ENCODE measurements around the gene PDSS1.
"Not testable (repeated sequence)": the region's sequence is repeated elsewhere in the genome, so short reads cannot be mapped to it uniquely, and the experiment has no call there.

Gene PDSS1, protein sequence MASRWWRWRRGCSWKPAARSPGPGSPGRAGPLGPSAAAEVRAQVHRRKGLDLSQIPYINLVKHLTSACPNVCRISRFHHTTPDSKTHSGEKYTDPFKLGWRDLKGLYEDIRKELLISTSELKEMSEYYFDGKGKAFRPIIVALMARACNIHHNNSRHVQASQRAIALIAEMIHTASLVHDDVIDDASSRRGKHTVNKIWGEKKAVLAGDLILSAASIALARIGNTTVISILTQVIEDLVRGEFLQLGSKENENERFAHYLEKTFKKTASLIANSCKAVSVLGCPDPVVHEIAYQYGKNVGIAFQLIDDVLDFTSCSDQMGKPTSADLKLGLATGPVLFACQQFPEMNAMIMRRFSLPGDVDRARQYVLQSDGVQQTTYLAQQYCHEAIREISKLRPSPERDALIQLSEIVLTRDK

DNA sequence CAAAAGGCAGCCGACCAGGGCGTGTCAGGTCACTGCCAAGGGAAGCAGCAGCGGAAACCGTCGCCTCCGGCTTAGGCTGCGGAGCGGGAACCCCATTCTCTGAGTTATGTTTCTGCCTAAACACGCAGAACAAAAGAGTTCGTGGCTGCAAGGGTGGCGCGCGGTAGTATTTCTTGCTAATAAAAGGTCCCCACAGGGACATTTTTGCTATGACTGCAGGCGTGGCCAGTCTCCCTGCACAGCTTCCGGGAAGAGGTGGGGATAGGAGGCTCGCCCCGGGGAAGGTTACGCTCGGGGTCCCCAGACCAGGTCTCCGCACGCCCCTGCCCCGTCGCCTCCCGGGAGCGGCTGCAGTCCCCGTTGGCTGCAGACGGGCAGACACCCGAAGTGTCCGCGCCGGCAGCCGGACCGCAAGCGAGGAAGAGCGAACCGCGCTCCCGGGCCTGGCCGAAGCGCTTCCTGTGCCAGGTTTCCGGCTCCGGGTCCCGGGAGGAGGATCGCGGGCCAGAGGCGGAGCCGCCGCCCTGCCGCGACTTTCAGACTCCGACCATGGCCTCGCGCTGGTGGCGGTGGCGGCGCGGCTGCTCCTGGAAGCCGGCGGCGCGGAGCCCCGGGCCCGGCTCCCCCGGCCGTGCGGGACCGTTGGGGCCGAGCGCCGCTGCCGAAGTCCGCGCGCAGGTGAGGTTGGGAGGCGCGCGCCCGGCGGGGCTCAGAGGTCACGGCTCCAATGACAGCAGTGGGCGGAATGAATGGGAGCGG lies at the start of gene PDSS1:
Gene PDSS1 (plus strand): TSS at position 539 of the 759 bp plus-strand sequence. CDS start 11 bp downstream, at position 550.
- DNase-seq (ENCODE audit: low read depth in 2 of 2, low spot score in 1 of 2), result peak in 1 of 2 donors; percentile 34

DNA sequence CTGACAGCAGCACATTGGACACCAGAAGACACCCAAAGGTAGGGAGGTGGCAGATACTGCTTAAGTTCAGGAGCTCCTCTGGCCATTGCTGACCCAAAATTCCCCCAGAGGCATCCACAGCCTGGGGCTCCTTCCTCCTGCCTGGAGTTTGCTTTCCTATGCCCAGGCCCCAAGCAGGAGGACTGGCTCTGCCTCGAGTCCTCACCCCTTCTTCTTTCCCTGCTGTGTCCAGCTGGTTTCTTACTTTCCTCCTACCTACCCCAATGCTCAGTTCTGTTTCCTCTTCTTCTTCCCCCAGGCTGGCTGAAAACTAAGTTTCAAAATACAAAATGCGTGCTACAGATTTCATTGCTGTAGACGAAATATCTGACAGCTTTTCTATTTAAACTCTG lies 49.3 kb upstream of the PDSS1 start:
- not testable (repeated sequence) for DNase-seq (ENCODE audit: low read depth in 2 of 2, low spot score in 1 of 2)

GRCh38 chr10:26650406-26650805 lies 47.1 kb upstream of the PDSS1 start:
- DNase-seq (ENCODE audit: low read depth in 2 of 2, low spot score in 1 of 2), result no peak

GRCh38 chr10:26651476-26651875 lies 46.0 kb upstream of the PDSS1 start:
- DNase-seq (ENCODE audit: low read depth in 2 of 2, low spot score in 1 of 2), result not testable (repeated sequence)

DNA sequence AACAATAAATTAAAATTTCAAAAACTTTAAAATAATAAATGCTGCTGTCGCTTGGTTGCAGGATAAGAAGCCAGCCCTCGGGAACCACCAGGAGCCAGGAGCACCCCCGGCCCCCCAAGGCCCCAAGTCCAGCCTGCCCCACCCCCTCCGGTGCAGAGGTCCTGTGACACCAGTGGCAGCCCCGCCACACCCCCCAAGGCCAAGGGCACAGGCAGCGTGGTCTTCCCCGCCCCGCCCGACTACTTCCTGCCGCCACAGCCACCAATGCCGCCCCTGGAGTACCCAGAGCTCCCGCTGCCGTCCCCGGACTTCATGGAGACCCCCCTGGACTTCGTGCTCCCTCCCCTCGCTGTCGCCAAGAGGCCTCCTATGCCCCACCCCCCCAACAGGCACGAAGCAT lies 44.5 kb upstream of the PDSS1 start:
- no peak for DNase-seq (ENCODE audit: low read depth in 2 of 2, low spot score in 1 of 2)

- no peak for DNase-seq (ENCODE audit: low read depth in 2 of 2, low spot score in 1 of 2)
These were observed 41.8 kb upstream of the PDSS1 start for GRCh38 chr10:26655746-26656145.

DNA sequence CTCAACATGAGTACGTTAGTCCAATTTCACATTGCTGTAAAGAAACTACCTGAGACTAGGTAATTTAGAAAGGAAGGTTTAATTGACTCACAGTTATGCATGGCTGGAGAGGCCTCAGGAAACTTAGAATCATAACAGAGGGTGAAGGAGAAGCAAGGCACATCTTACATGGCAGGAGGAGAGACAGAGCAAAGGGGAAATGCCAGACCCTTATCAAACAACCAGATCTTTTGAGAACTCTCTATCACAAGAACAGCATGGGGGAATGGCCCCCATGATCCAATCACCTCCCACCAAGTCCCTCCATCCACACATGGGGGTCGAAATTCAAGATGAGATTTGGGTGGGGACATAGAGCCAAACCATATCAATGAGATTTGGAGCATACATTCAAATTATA lies 34.6 kb upstream of the PDSS1 start:
- no peak for DNase-seq (ENCODE audit: low read depth in 2 of 2, low spot score in 1 of 2)

GRCh38 chr10:26665080-26666048 lies 32.1 kb upstream of the PDSS1 start:
- no peak for DNase-seq (ENCODE audit: low read depth in 2 of 2, low spot score in 1 of 2)

DNA sequence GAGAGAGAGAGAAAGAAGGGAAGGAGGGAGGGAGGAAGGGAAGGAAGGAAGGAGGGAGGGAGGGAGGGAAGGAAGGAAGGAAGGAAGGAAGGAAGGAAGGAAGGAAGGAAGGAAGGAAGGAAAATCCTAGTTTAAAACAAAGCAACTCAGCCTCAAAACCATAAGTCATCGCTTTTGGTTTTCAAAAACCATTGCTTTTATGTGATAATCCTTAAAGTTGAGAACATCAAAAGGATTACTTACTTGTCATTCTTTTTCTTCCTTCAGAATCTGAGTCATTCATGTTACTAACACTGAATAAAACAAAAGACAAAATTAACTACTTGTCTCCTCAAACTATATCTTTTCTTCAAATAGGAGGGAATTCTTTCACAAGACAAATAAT lies 21.6 kb upstream of the PDSS1 start:
- DNase-seq (ENCODE audit: low read depth in 2 of 2, low spot score in 1 of 2), result no peak

- no peak for DNase-seq (ENCODE audit: low read depth in 2 of 2, low spot score in 1 of 2)
These were observed 17.9 kb upstream of the PDSS1 start for GRCh38 chr10:26679588-26679987.

DNA sequence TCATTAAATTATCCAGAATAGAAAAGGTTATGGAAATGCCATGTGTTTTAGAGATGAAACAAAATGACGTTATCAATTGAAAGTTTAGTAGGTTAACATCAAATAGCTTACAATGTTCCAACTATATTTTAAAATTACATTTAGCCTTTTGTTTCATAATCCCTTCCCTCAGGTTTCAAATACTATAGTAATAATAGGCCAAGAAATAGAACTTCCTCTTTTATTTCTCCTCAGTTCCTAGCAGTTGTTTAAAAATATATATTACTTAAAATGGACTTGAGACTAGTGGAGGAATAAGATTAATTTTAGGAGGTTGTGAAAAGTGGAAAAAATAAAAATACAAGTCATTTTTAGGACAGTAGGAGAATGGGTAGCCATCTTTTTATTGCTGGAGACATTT lies 16.4 kb upstream of the PDSS1 start:
- no peak for DNase-seq (ENCODE audit: low read depth in 2 of 2, low spot score in 1 of 2)

GRCh38 chr10:26681971-26682370 lies 15.5 kb upstream of the PDSS1 start:
- not testable (repeated sequence) for DNase-seq (ENCODE audit: low read depth in 2 of 2, low spot score in 1 of 2)

DNA sequence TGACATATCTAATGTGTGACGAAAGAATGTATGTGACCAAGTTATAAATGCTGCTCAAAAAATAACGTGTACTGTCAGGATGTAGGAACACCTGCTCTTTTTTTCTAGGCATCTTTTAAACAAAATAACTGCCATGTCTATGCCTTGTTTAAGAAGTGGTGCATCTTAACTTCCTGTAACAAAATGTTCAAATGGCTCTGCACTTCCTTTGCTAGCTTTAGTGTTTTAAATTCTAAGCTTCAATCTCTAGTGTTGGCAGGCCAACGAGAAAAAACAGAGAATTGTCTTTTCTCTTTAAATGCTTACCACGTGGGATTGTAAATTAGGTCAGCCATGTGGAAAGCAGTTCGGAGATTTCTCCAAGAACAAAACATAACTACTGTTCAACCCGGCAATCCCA lies 14.6 kb upstream of the PDSS1 start:
- no peak for DNase-seq (ENCODE audit: low read depth in 2 of 2, low spot score in 1 of 2)

GRCh38 chr10:26684667-26685264 lies 12.7 kb upstream of the PDSS1 start:
- not testable (repeated sequence) for DNase-seq (ENCODE audit: low read depth in 2 of 2, low spot score in 1 of 2)

DNA sequence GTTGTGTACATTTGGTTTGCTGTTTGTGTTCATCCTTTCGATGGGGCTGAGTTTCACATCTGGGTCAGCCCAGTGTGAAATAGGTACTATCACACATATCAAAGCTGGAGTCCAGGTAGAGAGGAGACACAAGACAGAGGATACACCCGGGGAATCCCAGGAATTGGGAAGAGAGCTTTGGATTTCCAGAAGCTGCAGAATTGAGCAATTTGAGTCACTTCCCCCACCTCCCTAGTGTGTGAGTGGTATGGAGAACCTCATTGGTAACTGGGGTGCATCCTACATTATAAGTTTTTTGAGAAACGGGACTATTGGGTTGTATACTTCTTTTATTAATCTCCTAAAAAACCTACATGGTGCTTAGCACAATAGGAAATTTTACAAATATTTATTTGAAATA lies 12.1 kb upstream of the PDSS1 start:
- no peak for DNase-seq (ENCODE audit: low read depth in 2 of 2, low spot score in 1 of 2)

DNA sequence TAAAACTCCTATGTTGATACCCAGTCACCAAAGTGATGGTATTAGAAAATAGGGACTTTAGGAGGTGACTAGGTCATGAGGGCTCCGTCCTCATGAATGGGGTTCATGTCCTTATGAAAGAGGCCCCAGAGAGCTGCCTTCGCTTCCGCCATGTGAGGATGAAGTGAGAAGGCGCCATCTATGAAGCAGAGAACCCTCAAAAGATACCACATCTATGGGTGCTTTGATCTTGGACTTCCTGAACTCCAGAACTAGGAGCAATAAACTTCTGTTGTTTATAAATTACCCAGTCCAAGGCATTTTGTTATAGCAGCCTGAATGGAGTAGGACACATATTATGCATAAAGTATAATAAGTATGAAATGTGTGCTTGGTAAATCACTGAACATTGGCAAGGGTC lies 8.1 kb upstream of the PDSS1 start:
- DNase-seq (ENCODE audit: low read depth in 2 of 2, low spot score in 1 of 2), result no peak

- no peak for DNase-seq (ENCODE audit: low read depth in 2 of 2, low spot score in 1 of 2)
These were observed 6.6 kb upstream of the PDSS1 start for GRCh38 chr10:26690731-26691475.

DNA sequence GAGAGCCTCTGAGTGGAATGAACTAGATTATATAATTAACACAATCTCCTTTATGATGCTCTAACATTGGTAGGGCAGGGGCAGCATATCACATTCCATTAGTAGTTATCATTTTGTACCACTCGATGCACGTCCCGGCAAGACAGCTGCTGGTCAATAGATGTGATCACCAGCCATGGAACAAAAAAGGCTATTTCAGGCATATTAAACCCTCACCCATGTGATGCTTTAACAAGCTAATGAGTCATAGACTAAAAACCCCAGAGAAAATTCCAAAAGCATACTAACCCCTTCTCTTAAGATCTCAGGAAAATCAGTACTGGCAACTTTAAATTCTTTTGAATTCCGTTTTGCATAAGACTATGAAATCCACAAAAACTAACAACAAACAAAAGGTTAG lies 3.0 kb upstream of the PDSS1 start:
- not testable (repeated sequence) for DNase-seq (ENCODE audit: low read depth in 2 of 2, low spot score in 1 of 2)

DNA sequence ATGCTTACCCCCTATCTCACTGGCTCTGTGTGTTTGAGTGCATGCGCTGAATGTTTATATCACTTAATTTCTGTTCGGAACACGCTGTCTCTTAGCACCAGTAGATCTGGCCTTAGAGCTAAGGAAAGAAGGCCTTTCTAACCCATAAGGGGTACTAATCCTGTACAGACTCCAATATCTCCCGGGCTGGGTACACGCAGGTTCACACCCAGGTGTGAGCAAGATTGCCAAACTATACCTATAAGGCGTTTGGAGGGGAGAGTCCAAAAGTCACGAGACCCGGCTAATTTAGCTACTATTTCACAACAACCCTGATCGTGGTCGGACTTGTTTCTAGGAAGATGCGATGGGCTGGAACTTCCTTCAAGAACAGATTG lies 727 bp upstream of the PDSS1 start:
- no peak for DNase-seq (ENCODE audit: low read depth in 2 of 2, low spot score in 1 of 2)

- DNase-seq (ENCODE audit: low read depth in 2 of 2, low spot score in 1 of 2), result no peak
These were observed 564 bp downstream of the PDSS1 start for GRCh38 chr10:26697922-26698608.
